Measurements from ENCODE around the gene GLB1L2.

DNA sequence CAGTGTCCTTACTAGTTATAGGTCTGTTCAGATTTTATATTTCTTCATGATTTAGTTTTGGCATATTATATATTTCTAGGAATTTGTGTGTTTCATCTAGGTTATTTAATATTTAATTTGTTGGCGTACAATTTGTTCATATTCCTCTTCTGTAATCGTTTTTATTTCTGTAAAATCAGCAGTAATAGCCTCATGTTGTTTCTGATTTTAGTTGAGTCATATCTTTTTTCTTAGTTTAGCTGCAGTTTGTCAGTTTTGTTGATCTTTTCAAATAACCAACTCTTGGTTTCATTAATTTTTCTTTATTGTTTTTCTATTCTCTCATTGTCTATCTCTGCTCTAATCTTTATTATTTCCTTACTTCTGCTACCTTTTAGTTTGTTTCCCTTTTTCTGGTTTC is 20.3 kb downstream of the GLB1L2 start:
- no peak for TF ChIP-seq CTCF (IDR thresholded peaks at IDR 0.05)
- TF ChIP-seq FOXM1 (IDR thresholded peaks at IDR 0.05; ENCODE audit: low read depth): no peak
